IMR-90 (cell line): ENCODE results near the gene FAHD2A. TPM values are rescaled to one million over a fixed set of nuclear protein-coding genes. Genes with fewer than 3 reads are reported as not detected.
A peak's percentile ranks its signal among the peaks of the same experiment; 100 is the strongest.

Experiments used
- ATAC-seq: fragments of 200-7000 bp; cut with Tn5 transposase; 2 replicates; pipeline ENCODE4 v1.9.1; 2020; ENCODE audit warnings: low read depth, mild to moderate bottlenecking, moderate library complexity
- BruUV-seq: library from RNA; stranded (reverse); fragments of 400-500 nt; replicated peaks from 2 replicates; lab custom pipeline; 2021; lab: Mats Ljungman, UMichigan
- CTCF ChIA-PET: fragments of 300-600 bp; formaldehyde crosslinking; extraction: SDS; loops from one replicate; lab custom pipeline; 2021; ENCODE audit warnings: antibody characterized with exemption; lab: Yijun Ruan, JAX
- POLR2A ChIA-PET: fragments of 300-600 bp; sonication (Branson Sonifier 250); formaldehyde crosslinking; loops from one replicate; lab custom pipeline; 2022; ENCODE audit warnings: antibody characterized with exemption; ENCODE audit not compliant: unreplicated experiment; lab: Charles Lee
- DNase-seq: peaks from one replicate; pipeline ENCODE4 v3.0.0; 2013
- H2AFZ ChIP-seq: replicated peaks from 2 replicates; pipeline ENCODE3; 2013; ENCODE audit warnings: low read length, mild to moderate bottlenecking; ENCODE audit not compliant: poor library complexity
- H2AK5ac ChIP-seq: 2 replicates; pipeline ENCODE4 v1.6.1; 2013; ENCODE audit warnings: low read depth, low read length, inconsistent platforms
- H2AK9ac ChIP-seq: replicated peaks from 2 replicates; pipeline ENCODE3; 2013; ENCODE audit warnings: mild to moderate bottlenecking, low read depth, low read length, moderate library complexity; ENCODE audit not compliant: poor library complexity
- H2BK120ac ChIP-seq: 2 replicates; pipeline ENCODE4 v1.6.1; 2013; ENCODE audit warnings: low read depth, low read length, inconsistent platforms
- H2BK15ac ChIP-seq: 3 replicates; pipeline ENCODE4 v1.6.1; 2013; ENCODE audit warnings: low read depth, low read length, inconsistent platforms
- H2BK20ac ChIP-seq: 2 replicates; pipeline ENCODE4 v1.6.1; 2013; ENCODE audit warnings: low read depth, mild to moderate bottlenecking, inconsistent platforms, low read length, moderate library complexity
- H2BK5ac ChIP-seq: 2 replicates; pipeline ENCODE4 v1.6.1; 2013; ENCODE audit warnings: mild to moderate bottlenecking, low read depth, low read length, inconsistent platforms; ENCODE audit not compliant: poor library complexity, severe bottlenecking
- H3K14ac ChIP-seq: replicated peaks from 2 replicates; pipeline ENCODE4 v1.6.1; 2013; ENCODE audit warnings: low read depth, low read length, inconsistent platforms
- H3K18ac ChIP-seq: 2 replicates; pipeline ENCODE4 v1.6.1; 2013; ENCODE audit warnings: low read depth, low read length, control low read depth
- H3K23ac ChIP-seq: 2 replicates; pipeline ENCODE4 v1.6.1; 2013; ENCODE audit warnings: low read depth, low read length, inconsistent platforms
- H3K27ac ChIP-seq: 2 replicates; pipeline ENCODE4 v1.5.1; 2013; ENCODE audit warnings: mild to moderate bottlenecking, control low read depth, low read length; ENCODE audit not compliant: insufficient read depth
- H3K27me3 ChIP-seq: 2 replicates; pipeline ENCODE4 v1.6.1; 2013; ENCODE audit warnings: low read length; ENCODE audit not compliant: control insufficient read depth, insufficient read depth
- H3K36me3 ChIP-seq: 2 replicates; pipeline ENCODE4 v1.6.1; 2013; ENCODE audit warnings: low read length, mixed read lengths; ENCODE audit not compliant: control insufficient read depth, insufficient read depth
- H3K4ac ChIP-seq: 2 replicates; pipeline ENCODE4 v1.6.1; 2013; ENCODE audit warnings: low read depth, low read length, inconsistent platforms
- H3K4me1 ChIP-seq: 2 replicates; pipeline ENCODE4 v1.6.1; 2013; ENCODE audit warnings: low read length, mixed read lengths; ENCODE audit not compliant: control insufficient read depth, insufficient read depth
- H3K4me2 ChIP-seq: 2 replicates; pipeline ENCODE4 v1.6.1; 2013; ENCODE audit warnings: low read depth, mild to moderate bottlenecking, control low read depth, low read length, moderate library complexity
- H3K4me3 ChIP-seq: 2 replicates; pipeline ENCODE4 v1.5.1; 2013; ENCODE audit warnings: low read depth, mild to moderate bottlenecking, control low read depth, low read length, moderate library complexity; ENCODE audit not compliant: insufficient read depth
- H3K56ac ChIP-seq: 2 replicates; pipeline ENCODE4 v1.6.1; 2013; ENCODE audit warnings: low read length, inconsistent platforms; ENCODE audit not compliant: insufficient read depth; ENCODE audit errors: extremely low read depth
- H3K79me1 ChIP-seq, 2 experiments: 2 replicates each; pipeline ENCODE4 v1.6.1; 2013; ENCODE audit warnings: low read length in 2 of 2, inconsistent platforms in 1 of 2, low read depth in 1 of 2
- H3K9ac ChIP-seq: 2 replicates; pipeline ENCODE4 v1.6.1; 2013; ENCODE audit warnings: low read depth, low read length, control low read depth
- H3K9me1 ChIP-seq: 2 replicates; pipeline ENCODE4 v1.6.1; 2013; ENCODE audit warnings: low read length, inconsistent platforms; ENCODE audit not compliant: insufficient read depth
- H3K9me3 ChIP-seq: 2 replicates; pipeline ENCODE4 v1.6.1; 2013; ENCODE audit warnings: low read length; ENCODE audit not compliant: control insufficient read depth, insufficient read depth
- H4K20me1 ChIP-seq: 2 replicates; pipeline ENCODE4 v1.6.1; 2013; ENCODE audit warnings: low read length, inconsistent platforms; ENCODE audit not compliant: insufficient read depth
- H4K5ac ChIP-seq: 2 replicates; pipeline ENCODE4 v1.6.1; 2013; ENCODE audit warnings: mild to moderate bottlenecking, low read depth, low read length, control low read depth
- H4K8ac ChIP-seq, 2 experiments: 2 replicates each; pipeline ENCODE4 v1.6.1; 2013; ENCODE audit warnings: low read depth in 2 of 2, low read length in 2 of 2, control low read depth in 1 of 2, inconsistent platforms in 1 of 2
- H4K91ac ChIP-seq: 2 replicates; pipeline ENCODE4 v1.6.1; 2013; ENCODE audit warnings: low read depth, low read length, inconsistent platforms; ENCODE audit not compliant: insufficient read depth
- MAFK ChIP-seq: IDR thresholded peaks from 2 replicates; pipeline ENCODE4 v1.6.1; 2012; ENCODE audit warnings: low read depth, low read length, improper control_type of control experiment
- WGBS, 2 experiments: methylation state at CpG; one replicate each; pipeline versions ENCODE4 v1.1.5 to v1.1.7; 2013; ENCODE audit warnings: missing lambda C conversion rate in 2 of 2; ENCODE audit not compliant: insufficient read length in 1 of 2; ENCODE audit errors: extremely low coverage in 2 of 2; 5-methylcytosine and 5-hydroxymethylcytosine counted together
- dilution Hi-C: fragments of 300-500 bp; cut with HindIII; formaldehyde crosslinking; loops from one replicate; pipeline ENCODE4 v1.14.3; 2018; ENCODE audit warnings: low sequenced_read_pairs; ENCODE audit not compliant: unreplicated experiment
- in situ Hi-C: fragments of 300-500 bp; cut with MboI; formaldehyde crosslinking; loops from 3 replicates; pipeline ENCODE4 v1.14.3; 2019; ENCODE audit warnings: low sequenced_read_pairs, inconsistent platforms, mixed read lengths
- intact Hi-C: fragments of 100-400 bp; cut with micrococcal nuclease; formaldehyde crosslinking; loops from 2 replicates; pipeline ENCODE4 v1.10.0; 2022
- polyA plus RNA-seq, 3 experiments: library from polyadenylated mRNA; depleted of rRNA; stranded (reverse); fragments of >200 nt; gene quantifications; 2 replicates each; pipeline ENCODE4 v1.2.3, GENCODE V29; 2012; ENCODE audit warnings: low replicate concordance in 1 of 3
- total RNA-seq: library from RNA; depleted of rRNA; stranded (reverse); fragments of >200 nt; gene quantifications from 2 replicates; pipeline ENCODE4 v1.2.3, GENCODE V29; 2012
- TF ChIP-seq, protein P1 (sequence below): conservative IDR thresholded peaks from 2 replicates; pipeline ENCODE4 v1.5.1; 2012; ENCODE audit warnings: mild to moderate bottlenecking, low read depth, low read length, improper control_type of control experiment

Gene FAHD2A
- total and polyA plus RNA-seq, 2 of the 4 experiments (the other 2 are of a cell fraction): 35.1 to 36.2 TPM

DNA sequence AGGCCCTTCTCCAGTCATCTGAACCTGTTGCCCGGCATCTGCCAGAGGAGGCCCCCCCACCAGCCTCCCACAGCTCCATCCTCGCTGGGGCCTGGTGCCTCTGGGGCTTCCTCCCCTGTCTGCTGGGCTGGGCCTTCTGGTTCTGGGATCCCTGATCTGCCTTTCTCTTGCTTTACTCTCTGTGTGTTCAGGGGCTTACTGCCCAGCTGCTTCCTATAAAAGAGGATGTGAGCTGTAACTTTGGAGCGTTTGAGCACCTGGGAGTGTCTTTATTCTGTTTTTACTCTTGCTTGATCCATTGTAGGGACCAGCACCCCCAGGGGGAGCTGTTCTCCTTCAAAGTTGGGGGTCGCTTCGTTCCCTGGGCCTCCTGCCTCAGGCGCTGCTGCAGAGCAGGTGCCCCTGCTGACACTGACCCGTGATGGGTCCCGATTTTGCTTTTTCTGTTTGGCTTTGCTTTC, 23.1 kb upstream of the FAHD2A start:
- WGBS, 2 experiments: 28% methylated on average over 4 of the region's 8 CpGs; no CpG with 5 or more reads in 1 of the 2 experiments
- Histone ChIP-seq H3K18ac (no peak overlapping the region), H3K4ac (no peak overlapping the region), H4K20me1 (no peaks in the 10 kb centered on the region), H4K8ac (no peak overlapping the region), H3K9me3 (no peaks in the 10 kb centered on the region), H2BK15ac (no peak overlapping the region), H2BK5ac (no peak overlapping the region), H3K4me3 (no peak overlapping the region), H3K4me1 (no peaks in the 10 kb centered on the region), H2AK5ac (no peak overlapping the region), H2AK9ac (no peak overlapping the region), H3K9ac (no peak overlapping the region), H3K9me1 (no peaks in the 10 kb centered on the region; the same call in 1 of the 2 replicates), H3K56ac (no peak overlapping the region), H3K14ac (no peak overlapping the region), H3K27me3 (peaks cover 3% of the 10 kb centered on the region), H3K23ac (no peak overlapping the region), H3K36me3 (no peaks in the 10 kb centered on the region; the same call in 1 of the 2 replicates), H3K27ac (no peak overlapping the region), H2BK20ac (no peak overlapping the region), H2BK120ac (no peak overlapping the region), H4K91ac (no peak overlapping the region), H2AFZ (no peak overlapping the region), H3K4me2 (no peak overlapping the region), H4K5ac (no peak overlapping the region), H3K79me1 (no peaks in the 10 kb centered on the region)
- ChIA-PET POLR2A (no interaction called here), CTCF (interaction anchor here (0.7 to 1.6 kb wide), 3 partner anchors 10 to 148 kb away, joined by 3 to 4 read pairs (median 4); no protein-coding TSS in a partner anchor)
- ATAC-seq: no peak
- dilution Hi-C loops: no loop called here
- BruUV-seq: no TSS peak
- in situ Hi-C loops: no loop called here
- DNase-seq: no peak
- intact Hi-C loops: no loop called here
- TF ChIP-seq, protein P1, sequence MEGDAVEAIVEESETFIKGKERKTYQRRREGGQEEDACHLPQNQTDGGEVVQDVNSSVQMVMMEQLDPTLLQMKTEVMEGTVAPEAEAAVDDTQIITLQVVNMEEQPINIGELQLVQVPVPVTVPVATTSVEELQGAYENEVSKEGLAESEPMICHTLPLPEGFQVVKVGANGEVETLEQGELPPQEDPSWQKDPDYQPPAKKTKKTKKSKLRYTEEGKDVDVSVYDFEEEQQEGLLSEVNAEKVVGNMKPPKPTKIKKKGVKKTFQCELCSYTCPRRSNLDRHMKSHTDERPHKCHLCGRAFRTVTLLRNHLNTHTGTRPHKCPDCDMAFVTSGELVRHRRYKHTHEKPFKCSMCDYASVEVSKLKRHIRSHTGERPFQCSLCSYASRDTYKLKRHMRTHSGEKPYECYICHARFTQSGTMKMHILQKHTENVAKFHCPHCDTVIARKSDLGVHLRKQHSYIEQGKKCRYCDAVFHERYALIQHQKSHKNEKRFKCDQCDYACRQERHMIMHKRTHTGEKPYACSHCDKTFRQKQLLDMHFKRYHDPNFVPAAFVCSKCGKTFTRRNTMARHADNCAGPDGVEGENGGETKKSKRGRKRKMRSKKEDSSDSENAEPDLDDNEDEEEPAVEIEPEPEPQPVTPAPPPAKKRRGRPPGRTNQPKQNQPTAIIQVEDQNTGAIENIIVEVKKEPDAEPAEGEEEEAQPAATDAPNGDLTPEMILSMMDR: peak; percentile 13; the same call in 1 of the 2 replicates
- TF ChIP-seq MAFK: no peak
